Endodermal cell (in vitro differentiated cells): ENCODE measurements around the gene HOPX. TPM values are rescaled to one million over a fixed set of nuclear protein-coding genes. Genes with fewer than 3 reads are reported as not detected.

Source experiments
- DNase-seq: peaks from one replicate; pipeline ENCODE4 v3.0.0-alpha.2; 2017
- H3K27ac ChIP-seq: 2 replicates; pipeline ENCODE4 v1.5.1; 2013; ENCODE audit warnings: mild to moderate bottlenecking, low read depth, low read length, moderate library complexity
- H3K27me3 ChIP-seq: 2 replicates; pipeline ENCODE4 v1.6.1; 2013; ENCODE audit warnings: mild to moderate bottlenecking, low read length, moderate library complexity; ENCODE audit not compliant: insufficient read depth, control insufficient read depth, poor library complexity, severe bottlenecking
- H3K36me3 ChIP-seq: 2 replicates; pipeline ENCODE4 v1.7.0; 2013; ENCODE audit warnings: mild to moderate bottlenecking, low read length, moderate library complexity; ENCODE audit not compliant: control insufficient read depth, insufficient read depth
- H3K4me1 ChIP-seq: one replicate; pipeline ENCODE4 v1.7.0; 2013; ENCODE audit warnings: low read length; ENCODE audit not compliant: control insufficient read depth, insufficient read depth
- H3K4me3 ChIP-seq: 2 replicates; pipeline ENCODE4 v1.5.1; 2013; ENCODE audit warnings: mild to moderate bottlenecking, low read length, moderate library complexity
- H3K9ac ChIP-seq: 2 replicates; pipeline ENCODE4 v1.6.1; 2013; ENCODE audit warnings: mild to moderate bottlenecking, low read length, moderate library complexity; ENCODE audit not compliant: poor library complexity, severe bottlenecking; ENCODE audit errors: extremely low read depth
- H3K9me3 ChIP-seq: 2 replicates; pipeline ENCODE4 v1.6.1; 2013; ENCODE audit warnings: mild to moderate bottlenecking, low read length, moderate library complexity; ENCODE audit not compliant: control insufficient read depth
- H3K27ac Mint-ChIP-seq: 2 replicates; pipeline ENCODE4 v1.8.0; 2020; ENCODE audit warnings: mixed read lengths
- H3K27me3 Mint-ChIP-seq: 2 replicates; pipeline ENCODE4 v1.8.0; 2021; ENCODE audit warnings: mild to moderate bottlenecking, mixed read lengths; ENCODE audit not compliant: insufficient read depth
- H3K36me3 Mint-ChIP-seq: 2 replicates; pipeline ENCODE4 v1.8.0; 2020; ENCODE audit warnings: low read depth, mixed read lengths
- H3K4me1 Mint-ChIP-seq: 2 replicates; pipeline ENCODE4 v1.8.0; 2020; ENCODE audit warnings: mixed read lengths
- H3K4me3 Mint-ChIP-seq: 2 replicates; pipeline ENCODE4 v1.8.0; 2020; ENCODE audit warnings: mild to moderate bottlenecking, moderate library complexity, mixed read lengths
- H3K9me3 Mint-ChIP-seq: 2 replicates; pipeline ENCODE4 v1.8.0; 2020; ENCODE audit warnings: mild to moderate bottlenecking, mixed read lengths
- WGBS, 2 experiments: methylation state at CpG; one replicate each; pipeline versions ENCODE4 v1.1.5 to v1.1.7; 2013; ENCODE audit warnings: missing lambda C conversion rate in 2 of 2, mixed read lengths in 1 of 2; ENCODE audit not compliant: insufficient coverage in 1 of 2, insufficient read length in 1 of 2; 5-methylcytosine and 5-hydroxymethylcytosine counted together
- total RNA-seq, 2 donors: library from RNA; stranded (reverse); fragmentation: NEBNext Ultra II Directional in 1 of 2; extraction: Animal tissue kit (Norgen Biotek cat#: 25700) in 1 of 2; gene quantifications; 2 replicates in 1 of 2; 3 replicates in 1 of 2; pipeline ENCODE4 v1.2.1, GENCODE V29; 2021
- TF ChIP-seq, protein P1 (sequence below): fragments of 200-600 bp; sonication (generic); conservative IDR thresholded peaks from 2 replicates; pipeline ENCODE4 v1.5.0; 2021; ENCODE audit warnings: antibody characterized with exemption, mild to moderate bottlenecking

HOPX gene
- total RNA-seq, 2 donors from 2014 or later, result not detected

GRCh38 chr4:56654238-56654632, 26.9 kb downstream of the HOPX start:
- DNase-seq, result no peak
- H3K4me1 ChIP-seq, result no peaks in the 10 kb centered on the region
- no peaks in the 10 kb centered on the region for H3K36me3 ChIP-seq
- WGBS, 2 experiments, result 89 to 91% methylated on average over 3 to 4 of the region's 4 CpGs
- H3K4me3 ChIP-seq, result no peak overlapping the region
- H3K27me3 ChIP-seq, result peaks cover 66% of the 10 kb centered on the region
- no peak overlapping the region for H3K27ac Mint-ChIP-seq
- H3K4me3 Mint-ChIP-seq, result no peak overlapping the region
- TF ChIP-seq, protein P1, sequence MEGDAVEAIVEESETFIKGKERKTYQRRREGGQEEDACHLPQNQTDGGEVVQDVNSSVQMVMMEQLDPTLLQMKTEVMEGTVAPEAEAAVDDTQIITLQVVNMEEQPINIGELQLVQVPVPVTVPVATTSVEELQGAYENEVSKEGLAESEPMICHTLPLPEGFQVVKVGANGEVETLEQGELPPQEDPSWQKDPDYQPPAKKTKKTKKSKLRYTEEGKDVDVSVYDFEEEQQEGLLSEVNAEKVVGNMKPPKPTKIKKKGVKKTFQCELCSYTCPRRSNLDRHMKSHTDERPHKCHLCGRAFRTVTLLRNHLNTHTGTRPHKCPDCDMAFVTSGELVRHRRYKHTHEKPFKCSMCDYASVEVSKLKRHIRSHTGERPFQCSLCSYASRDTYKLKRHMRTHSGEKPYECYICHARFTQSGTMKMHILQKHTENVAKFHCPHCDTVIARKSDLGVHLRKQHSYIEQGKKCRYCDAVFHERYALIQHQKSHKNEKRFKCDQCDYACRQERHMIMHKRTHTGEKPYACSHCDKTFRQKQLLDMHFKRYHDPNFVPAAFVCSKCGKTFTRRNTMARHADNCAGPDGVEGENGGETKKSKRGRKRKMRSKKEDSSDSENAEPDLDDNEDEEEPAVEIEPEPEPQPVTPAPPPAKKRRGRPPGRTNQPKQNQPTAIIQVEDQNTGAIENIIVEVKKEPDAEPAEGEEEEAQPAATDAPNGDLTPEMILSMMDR, result no peak
- no peaks in the 10 kb centered on the region for H3K9me3 Mint-ChIP-seq
- H3K4me1 Mint-ChIP-seq, result peaks cover 6% of the 10 kb centered on the region
- peaks cover 80% of the 10 kb centered on the region for H3K27me3 Mint-ChIP-seq
- H3K9ac ChIP-seq, result no peak overlapping the region
- no peaks in the 10 kb centered on the region for H3K36me3 Mint-ChIP-seq
- no peaks in the 10 kb centered on the region for H3K9me3 ChIP-seq
- H3K27ac ChIP-seq, result no peak overlapping the region

DNA sequence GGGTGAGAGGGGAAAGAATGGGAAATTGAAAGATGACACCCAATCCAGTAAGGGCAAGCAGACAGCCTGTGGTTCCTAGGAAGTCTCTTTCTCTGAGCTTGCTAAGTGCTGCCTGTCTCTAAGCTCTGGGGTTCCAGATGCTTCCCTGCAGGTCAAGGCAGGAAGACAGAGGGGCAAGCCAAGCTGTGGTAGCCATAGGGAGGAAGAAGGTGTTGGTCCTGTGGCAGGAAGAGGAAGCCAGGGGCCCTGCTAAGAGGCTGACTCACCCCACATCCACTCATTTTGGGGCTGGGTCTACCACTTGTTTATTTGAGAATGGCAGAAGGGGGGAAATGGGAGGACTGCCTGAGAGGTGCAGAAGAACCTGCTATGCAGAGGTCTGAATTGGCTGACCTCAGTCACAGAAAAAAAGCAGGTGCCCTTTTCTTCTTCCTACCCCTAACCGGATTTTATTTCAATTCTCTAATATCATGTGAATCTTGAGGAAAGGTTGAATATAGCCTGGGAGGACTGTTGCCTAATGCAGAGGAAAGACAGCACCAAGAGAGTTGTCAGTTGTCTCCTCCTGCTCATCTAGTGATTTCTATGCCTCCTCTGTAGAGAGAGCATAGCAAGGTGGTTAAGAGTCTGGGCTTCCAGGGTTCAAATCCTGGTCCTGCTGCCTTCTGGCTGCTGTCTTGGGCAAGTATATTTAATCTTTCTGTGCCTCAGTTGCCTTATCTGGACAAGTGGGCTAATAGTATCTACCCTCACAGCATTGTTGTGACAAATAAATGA, 27.4 kb downstream of the HOPX start:
- H3K9me3 ChIP-seq, result no peaks in the 10 kb centered on the region
- Mint-ChIP-seq H3K4me3 (no peak overlapping the region), H3K27me3 (peaks cover 76% of the 10 kb centered on the region), H3K4me1 (peaks cover 6% of the 10 kb centered on the region), H3K9me3 (no peaks in the 10 kb centered on the region), H3K27ac (no peak overlapping the region), H3K36me3 (no peaks in the 10 kb centered on the region)
- H3K27ac ChIP-seq, result no peak overlapping the region
- no CpG with 5 or more reads among the region's 1 CpG for WGBS, 2 experiments
- peaks cover 60% of the 10 kb centered on the region for H3K27me3 ChIP-seq
- H3K4me1 ChIP-seq, result no peaks in the 10 kb centered on the region
- TF ChIP-seq, protein P1, result no peak
- no peaks in the 10 kb centered on the region for H3K36me3 ChIP-seq
- H3K9ac ChIP-seq, result no peak overlapping the region
- no peak overlapping the region for H3K4me3 ChIP-seq
- DNase-seq, result no peak

DNA sequence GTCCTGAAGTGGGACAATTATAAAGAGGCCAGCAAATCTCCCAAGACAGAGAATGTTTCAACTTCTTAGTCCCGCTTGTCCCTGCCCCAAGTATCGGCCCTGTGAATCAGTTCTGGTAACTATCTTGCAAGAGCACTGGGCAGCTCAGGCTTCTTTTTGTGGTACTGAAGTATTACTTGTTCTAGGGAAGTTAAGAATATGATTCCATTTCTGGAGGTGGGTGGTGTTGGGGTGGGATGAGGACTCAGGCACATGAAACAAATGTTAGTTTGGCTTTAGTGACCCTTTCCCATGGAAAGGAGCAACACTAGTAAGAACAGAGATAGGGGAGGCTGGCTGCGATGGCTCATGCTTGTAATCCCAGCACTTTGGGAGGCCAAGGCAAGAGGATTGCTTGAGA, 28.9 kb downstream of the HOPX start:
- no peaks in the 10 kb centered on the region for H3K9me3 ChIP-seq
- H3K9ac ChIP-seq, result no peak overlapping the region
- no peak overlapping the region for H3K27ac ChIP-seq
- Mint-ChIP-seq H3K9me3 (peaks cover under 1% of the 10 kb centered on the region), H3K27me3 (peaks cover 61% of the 10 kb centered on the region), H3K4me3 (no peak overlapping the region), H3K27ac (no peak overlapping the region), H3K36me3 (no peaks in the 10 kb centered on the region), H3K4me1 (peaks cover 6% of the 10 kb centered on the region)
- WGBS, 2 experiments, result 92 to 97% methylated on average over 3 of the region's 3 CpGs
- DNase-seq, result no peak
- TF ChIP-seq, protein P1, result no peak
- H3K27me3 ChIP-seq, result peaks cover 46% of the 10 kb centered on the region
- H3K4me1 ChIP-seq, result no peaks in the 10 kb centered on the region
- no peaks in the 10 kb centered on the region for H3K36me3 ChIP-seq
- H3K4me3 ChIP-seq, result no peak overlapping the region
